Measurements from ENCODE around the gene STMP1. TPM values are rescaled to one million over a fixed set of nuclear protein-coding genes. Genes with fewer than 3 reads are reported as not detected.

STMP1 gene
- total and polyA plus RNA-seq, 2 of the 13 experiments (the other 11 are each of a cell fraction or from before 2014, with no cell fraction given) = 7.2 to 16.2 TPM

GRCh38 chr7:135718219-135718618 is 55.9 kb downstream of the STMP1 start:
- CTCF ChIA-PET (ENCODE audit: low intra/inter-chr PET ratio, low total read pairs) = no interaction called here
- WGBS (ENCODE audit: low lambda C conversion rate) = 3% methylated on average over 2 of the region's 2 CpGs
- TF ChIP-seq HDAC6 (IDR thresholded peaks at IDR 0.05; ENCODE audit: low read depth, low read length) (no peak), IKZF1 (IDR thresholded peaks at IDR 0.05) (no peak), ZFAT (CRISPR knock-in tag; conservative IDR thresholded peaks at IDR 0.05) (no peak), HNRNPL (IDR thresholded peaks at IDR 0.05; ENCODE audit: low read depth, low read length) (no peak), GRHL1 (CRISPR knock-in tag; conservative IDR thresholded peaks at IDR 0.05) (no peak), ZNF274 (CRISPR knock-in tag; IDR thresholded peaks at IDR 0.05) (no peak), SATB2 (CRISPR knock-in tag; IDR thresholded peaks at IDR 0.05) (no peak), HES4 (CRISPR knock-in tag; IDR thresholded peaks at IDR 0.05; ENCODE audit: borderline replicate concordance) (no peak), HOXA7 (CRISPR knock-in tag; IDR thresholded peaks at IDR 0.05) (no peak), SPEN (CRISPR knock-in tag; IDR thresholded peaks at IDR 0.05; ENCODE audit: low read depth) (no peak), ZNF574 (CRISPR knock-in tag; IDR thresholded peaks at IDR 0.05) (no peak), HOMEZ (CRISPR knock-in tag; IDR thresholded peaks at IDR 0.05; ENCODE audit: low read depth) (no peak), ZNF142 (CRISPR knock-in tag; IDR thresholded peaks at IDR 0.05) (no peak)

More at GRCh38 chr7:135718219-135718618, 55.9 kb downstream of the STMP1 start:
- Histone ChIP-seq H3K27ac (ENCODE audit: extremely low read length, insufficient read depth, low read length) (no peak overlapping the region), H3K9ac (ENCODE audit: insufficient read depth, low read depth, low read length) (no peak overlapping the region), H3K79me2 (ENCODE audit: insufficient read depth, low read length) (no peaks in the 10 kb centered on the region), H3K27me3 (ENCODE audit: control insufficient read depth in 1 of 2, insufficient read depth in 2 of 2, low read length in 2 of 2) (peaks cover 5 to 35% of the 10 kb centered on the region in 2 experiments; a peak in 4 of 5 replicates), H3K4me3 (replicated peaks in 1 of 3; ENCODE audit: insufficient read depth in 1 of 3, low read depth in 2 of 3, low read length in 3 of 3) (no peak overlapping the region), H3K4me1 (ENCODE audit: insufficient read depth, low read length) (peaks cover 5% of the 10 kb centered on the region; the same call in 1 of the 2 replicates), H3K4me2 (ENCODE audit: low read depth, low read length) (no peak overlapping the region), H3K36me3 (replicated peaks in 1 of 2; ENCODE audit: control insufficient read depth in 1 of 2, insufficient read depth in 2 of 2, low read length in 2 of 2) (no peaks in the 10 kb centered on the region), H3K9me3 (ENCODE audit: low read length) (no peaks in the 10 kb centered on the region), H4K20me1 (ENCODE audit: insufficient read depth, low read length) (no peaks in the 10 kb centered on the region), H2AFZ (ENCODE audit: low read length) (no peak overlapping the region)
- no peak for FAIRE-seq
- in situ Hi-C loops (cut with HindIII; ENCODE audit: extremely low pct_ligation_motif_present, low pct_unique_long_range_greater_than_20kb) = no loop called here
- ATAC-seq = no peak
- DNase-seq (ENCODE audit: low spot score) = no peak
- no TSS peak for BruUV-seq (replicated peaks)
- POLR2A ChIA-PET = no interaction called here
- intact Hi-C loops (cut with micrococcal nuclease; ENCODE audit: unreplicated experiment) = no loop called here

All from HepG2 (cell line).